NCI-H524 treated with DMSO at 0.1 percent for 48 hours (cell line): ENCODE data around the gene GNRHR.
"Not testable (repeated sequence)": the region's sequence is repeated elsewhere in the genome, so short reads cannot be mapped to it uniquely, and the experiment has no call there.

Experiments used
- DNase-seq: peaks from one replicate; lab custom pipeline; 2025; lab: John Stamatoyannopoulos, UW

GNRHR gene

DNA sequence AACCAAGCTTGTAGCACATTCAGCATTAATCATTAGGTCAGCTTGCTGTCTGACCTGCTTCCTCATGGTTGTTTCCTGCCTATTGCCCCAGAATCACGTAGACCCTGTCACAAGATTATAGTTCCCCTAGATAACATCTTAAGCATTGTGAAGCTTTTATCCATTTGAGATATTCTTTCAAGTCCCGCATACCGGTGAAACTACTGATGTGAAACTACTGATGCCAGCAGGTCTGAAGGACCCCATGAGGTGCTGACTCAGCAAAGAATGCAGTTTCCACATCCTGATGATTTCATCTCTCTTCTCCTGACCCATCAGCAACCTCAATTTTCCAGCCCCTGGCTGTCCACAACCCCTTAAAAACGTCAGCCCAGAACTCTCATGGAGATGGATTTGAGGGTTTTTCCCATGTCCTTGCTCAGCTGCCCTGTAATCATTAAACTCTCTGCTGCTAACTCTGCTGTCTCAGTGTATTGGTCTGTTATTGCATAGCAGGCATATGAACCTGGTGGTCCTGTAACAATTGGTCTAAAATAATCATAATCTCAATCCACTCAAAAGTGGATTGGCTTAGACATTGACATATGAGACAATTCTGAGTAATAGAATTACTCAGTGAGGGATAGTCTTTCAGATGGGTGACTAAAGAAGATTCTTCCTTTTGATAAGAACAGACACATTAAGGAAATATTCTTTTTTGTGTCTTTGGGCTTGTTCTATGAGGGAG lies 26.9 kb downstream of the GNRHR start:
- DNase-seq, result no peak

DNA sequence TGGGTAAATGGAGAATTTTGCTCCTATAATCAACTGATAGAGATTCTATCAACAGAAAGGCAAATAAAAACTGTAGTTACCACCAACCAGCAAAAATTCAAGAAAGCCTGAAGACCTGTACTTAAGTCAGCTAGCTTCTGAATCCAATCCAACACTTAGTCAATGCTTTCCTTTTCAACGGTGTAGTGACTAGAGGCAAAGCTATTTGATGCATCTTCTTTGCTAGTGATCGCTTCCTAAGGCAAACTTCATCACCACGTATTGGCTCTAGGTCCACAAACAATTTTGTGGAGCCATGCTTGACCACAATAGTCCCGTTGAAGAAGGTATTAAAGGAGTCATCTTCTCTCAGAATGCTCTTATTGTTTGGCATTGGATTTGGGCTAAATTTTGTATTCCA lies 28.2 kb downstream of the GNRHR start:
- DNase-seq, result no peak

DNA sequence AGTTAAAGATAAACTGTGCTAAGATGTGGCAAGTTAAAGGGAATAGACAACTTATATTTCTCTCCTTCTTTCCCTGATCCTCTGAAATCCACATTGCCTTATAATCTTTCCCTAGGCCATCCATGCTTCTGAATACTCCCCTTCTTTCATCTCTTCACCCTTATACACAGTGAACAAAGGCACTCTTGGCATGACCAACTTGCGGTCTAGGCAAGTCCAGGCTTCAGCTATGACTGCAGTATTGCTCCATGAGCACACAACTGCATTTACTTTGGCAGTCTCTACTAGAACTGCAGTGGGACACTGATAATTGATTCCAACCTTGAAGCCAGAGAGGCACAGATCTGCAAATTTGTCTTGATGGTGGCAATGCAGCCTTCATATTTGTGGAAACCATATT lies 29.1 kb downstream of the GNRHR start:
- no peak for DNase-seq

DNA sequence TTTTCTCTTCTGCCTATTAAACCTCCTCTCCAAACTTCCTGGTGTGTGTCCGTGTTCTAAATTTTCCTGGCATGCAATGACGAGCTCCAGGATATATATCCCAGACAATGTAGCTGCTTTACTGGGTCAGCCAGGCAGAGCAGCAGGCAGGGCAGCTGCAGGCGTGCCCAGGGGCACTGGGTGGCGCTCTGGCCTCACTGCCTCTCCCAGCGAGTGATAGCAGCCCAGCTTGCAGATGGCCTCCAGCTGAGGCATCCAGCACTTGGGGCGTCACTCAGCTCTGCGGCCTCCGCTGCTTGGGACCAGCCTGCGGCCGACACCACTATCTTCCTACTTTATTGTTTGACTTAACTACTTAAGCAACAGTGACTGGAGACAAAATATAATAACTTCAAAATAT lies 30.2 kb downstream of the GNRHR start:
- no peak for DNase-seq

DNA sequence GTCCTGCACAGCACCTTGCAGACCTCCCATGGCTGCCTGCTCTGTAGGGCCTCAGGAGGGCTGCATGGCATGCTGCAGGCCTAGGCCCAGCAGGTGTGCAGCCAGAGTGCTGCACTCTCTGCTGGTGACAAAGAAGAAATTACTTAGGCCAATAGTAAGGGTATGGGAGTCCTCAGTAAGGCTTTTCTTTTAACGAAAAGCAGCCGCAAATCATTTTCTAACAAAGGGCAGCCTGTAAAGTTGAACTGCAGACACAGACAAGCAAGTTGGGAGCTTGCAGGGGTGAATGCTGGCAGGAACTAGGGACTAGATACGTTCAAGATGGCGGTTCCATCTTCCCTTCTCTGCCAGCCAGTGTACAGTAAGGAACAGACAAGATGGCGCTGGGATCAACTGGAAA lies 30.8 kb downstream of the GNRHR start:
- DNase-seq, result no peak

DNA sequence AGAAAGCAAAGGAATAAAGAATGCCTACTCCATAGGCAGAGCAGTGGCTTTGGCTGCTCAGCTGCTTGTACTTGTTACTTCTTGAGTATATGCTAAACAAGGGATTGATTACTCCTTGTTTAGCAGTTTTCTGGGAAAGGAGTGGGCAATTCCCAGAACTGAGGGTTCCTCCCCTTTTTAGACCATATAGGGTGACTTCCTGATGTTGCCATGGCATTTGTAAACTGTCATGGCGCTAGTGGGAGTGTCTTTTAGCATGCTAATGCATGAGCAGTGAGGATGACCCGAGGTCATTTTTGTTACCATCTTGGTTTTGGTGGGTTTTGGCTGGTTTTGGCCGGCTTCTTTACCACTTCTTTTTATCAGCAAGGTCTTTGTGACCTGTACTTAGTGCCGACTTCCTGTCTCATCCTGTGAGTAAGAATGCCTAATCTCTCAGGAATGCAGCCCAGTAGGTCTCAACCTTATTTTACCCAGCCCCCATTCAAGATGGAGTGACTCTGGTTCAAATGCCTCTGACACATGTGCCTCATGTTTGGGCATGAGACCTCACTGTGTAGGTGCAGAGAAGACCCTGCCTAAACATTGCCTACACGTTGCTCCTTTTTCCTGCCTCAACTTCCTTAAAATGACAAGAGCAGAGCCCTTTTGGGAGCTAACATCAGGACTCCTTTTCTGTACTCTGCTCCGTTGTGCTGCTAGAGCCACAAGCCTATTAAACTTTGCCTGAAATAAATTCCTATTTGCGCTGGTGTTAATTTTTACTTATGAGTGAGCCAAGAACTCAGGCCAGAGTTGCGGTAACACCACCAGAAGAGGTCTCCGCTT lies 32.2 kb downstream of the GNRHR start:
- DNase-seq, result no peak

DNA sequence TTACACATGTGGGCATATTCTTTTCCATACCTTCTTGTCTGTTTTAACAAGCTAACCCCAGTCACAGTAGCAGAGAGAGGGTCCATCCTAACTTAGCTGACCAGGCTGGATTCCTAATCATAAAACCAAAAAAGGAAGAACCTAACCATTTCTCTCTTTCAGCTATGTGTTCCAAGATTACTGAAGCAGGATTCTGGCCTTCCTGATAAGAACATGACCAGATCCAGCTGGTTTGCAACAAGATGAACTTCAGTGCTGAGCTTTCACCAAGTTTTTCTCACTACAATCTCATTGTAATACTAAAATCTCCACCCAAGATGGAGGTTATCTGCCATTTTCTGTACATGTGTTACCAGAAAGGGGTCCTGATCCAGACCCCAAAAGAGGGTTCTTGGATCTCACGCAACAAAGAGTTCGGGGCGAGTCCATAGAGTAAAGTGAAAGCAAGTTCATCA lies 32.8 kb downstream of the GNRHR start:
- DNase-seq, result no peak

DNA sequence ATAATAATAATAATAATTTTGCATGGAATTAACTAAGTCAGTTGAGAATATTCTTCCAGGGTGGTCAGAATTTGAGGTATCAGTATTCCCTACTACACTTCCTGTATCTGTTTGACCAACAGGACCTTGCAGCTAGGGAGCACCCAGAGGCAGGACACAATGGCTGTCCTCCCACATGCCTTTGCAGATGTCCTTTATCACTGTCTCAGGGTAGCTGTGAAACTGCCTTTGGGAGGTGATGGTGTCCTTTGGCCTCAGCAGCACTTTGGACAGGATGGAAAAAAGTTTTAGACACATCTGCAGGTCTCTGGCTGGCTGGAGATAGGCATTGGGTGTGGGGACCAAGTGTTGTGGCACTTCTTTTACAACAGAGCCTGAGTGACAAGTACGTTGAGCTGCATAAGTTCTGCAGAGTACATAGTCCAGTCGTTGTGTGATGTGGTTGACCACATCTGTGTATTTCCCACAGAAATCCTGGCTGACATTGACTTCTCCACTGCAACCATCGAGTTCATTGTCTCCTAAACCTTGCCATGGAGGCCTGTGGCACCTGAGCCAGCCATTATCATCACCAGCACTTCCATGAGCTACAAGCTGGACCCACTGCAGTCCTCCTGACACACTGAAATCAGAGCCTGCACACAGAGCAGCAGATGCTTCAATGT lies 34.1 kb downstream of the GNRHR start:
- no peak for DNase-seq

DNA sequence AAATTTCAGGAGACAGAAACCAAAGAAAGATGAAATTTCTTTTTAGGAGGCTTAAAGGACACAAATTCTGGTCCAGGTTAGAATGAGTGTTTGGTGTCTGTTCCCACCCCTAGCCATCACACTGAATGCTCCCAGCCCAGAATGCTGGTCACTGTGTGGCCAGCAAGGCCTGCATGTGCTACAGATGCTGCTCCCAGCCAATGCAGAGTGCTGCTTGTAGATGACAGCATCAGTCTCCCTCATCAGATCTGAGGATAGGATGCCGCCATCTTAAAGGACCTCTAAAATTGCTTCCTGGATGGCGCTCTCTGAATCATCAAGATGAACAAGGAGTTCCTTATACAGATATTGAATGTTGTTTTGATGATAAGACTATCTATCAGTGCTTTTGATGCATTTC lies 35.3 kb downstream of the GNRHR start:
- no peak for DNase-seq

DNA sequence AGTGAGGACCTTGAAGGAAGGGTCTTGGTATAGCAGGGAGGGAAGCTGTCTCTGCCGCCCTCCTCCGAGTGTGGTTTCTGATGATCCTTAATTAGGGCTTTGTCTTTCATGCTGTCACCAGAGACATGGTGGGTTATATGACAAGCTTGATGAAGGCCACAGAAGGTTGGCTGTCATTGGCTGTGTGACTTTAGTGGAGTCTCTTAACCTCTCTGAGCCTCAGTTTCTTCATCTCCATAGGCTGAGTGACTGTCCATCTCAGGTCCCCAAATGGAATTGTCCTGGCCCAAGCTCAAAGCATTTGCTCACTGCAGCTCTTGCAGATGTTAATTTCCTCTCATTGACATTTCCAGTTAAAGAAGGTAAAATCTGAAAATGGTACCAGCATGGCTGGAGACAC lies 36.6 kb downstream of the GNRHR start:
- DNase-seq, result no peak

DNA sequence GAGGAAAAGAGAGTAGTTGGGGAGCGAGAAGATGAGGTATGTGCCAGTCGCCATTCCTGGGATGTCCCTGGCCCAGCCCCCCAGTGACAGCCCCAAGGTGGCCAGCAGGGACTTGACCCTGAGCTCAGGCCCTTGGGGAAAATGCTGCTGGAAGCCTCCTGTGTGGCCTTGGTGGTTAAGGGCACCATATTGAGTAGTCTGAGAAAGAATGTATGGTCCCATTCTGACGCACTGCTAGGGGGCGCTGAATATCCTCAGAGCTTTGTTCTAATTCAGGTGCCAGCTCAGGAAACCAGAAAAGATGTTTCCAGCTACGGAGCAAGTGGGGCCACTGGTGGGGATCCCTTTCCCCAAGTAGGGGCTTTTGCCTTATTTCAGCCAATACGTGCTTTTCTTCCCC lies 39.2 kb downstream of the GNRHR start:
- no peak for DNase-seq

DNA sequence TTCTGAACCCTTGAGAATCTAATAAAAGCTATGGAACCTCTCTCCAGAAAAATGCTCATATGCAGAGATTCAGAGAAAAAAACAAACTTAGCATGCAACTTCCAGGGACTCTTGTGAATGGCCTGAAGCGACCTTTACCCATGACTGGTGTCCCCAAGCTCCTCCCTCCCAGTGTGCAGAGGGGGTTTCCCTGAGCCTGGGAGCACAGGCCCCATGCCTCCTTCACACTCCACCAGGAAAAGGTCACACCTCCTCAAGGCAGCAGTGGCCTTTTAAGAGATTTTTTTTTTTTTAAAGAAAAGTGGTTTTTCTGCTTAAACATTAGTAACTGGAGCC lies 40.0 kb downstream of the GNRHR start:
- DNase-seq, result no peak

DNA sequence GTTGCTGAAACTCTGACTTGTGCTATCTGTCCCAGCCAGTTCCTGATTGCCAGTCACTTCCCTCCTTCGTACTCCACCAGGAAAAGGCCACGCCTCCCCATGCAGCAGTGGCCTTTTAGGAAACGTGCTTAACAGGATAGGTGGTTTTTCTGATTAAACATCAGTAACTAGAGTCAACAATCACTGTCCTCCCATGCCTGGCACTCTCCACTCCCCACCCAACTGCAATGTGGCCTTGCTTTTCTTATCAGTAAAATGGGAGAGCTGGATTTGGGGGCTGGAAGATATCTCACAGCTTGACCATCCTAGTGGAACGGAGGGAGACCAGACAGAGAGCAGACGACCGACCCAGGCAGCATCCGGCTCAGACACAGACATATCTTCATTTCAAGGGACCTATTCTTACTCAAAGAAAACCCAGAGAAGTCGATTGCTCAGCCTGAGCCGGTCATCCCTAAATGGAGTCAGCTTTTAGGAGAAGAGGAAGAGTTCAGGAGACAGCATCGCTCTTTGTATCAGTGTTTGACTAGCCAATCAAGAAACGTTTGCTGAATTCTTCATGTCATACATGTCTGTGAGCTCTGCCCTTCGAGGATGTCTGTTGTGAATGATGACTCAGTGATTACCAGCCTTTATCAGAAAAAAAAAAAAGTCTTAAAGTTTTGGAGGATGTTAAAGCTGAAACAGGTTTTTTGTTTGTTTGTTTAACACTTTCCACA lies 40.5 kb downstream of the GNRHR start:
- no peak for DNase-seq

DNA sequence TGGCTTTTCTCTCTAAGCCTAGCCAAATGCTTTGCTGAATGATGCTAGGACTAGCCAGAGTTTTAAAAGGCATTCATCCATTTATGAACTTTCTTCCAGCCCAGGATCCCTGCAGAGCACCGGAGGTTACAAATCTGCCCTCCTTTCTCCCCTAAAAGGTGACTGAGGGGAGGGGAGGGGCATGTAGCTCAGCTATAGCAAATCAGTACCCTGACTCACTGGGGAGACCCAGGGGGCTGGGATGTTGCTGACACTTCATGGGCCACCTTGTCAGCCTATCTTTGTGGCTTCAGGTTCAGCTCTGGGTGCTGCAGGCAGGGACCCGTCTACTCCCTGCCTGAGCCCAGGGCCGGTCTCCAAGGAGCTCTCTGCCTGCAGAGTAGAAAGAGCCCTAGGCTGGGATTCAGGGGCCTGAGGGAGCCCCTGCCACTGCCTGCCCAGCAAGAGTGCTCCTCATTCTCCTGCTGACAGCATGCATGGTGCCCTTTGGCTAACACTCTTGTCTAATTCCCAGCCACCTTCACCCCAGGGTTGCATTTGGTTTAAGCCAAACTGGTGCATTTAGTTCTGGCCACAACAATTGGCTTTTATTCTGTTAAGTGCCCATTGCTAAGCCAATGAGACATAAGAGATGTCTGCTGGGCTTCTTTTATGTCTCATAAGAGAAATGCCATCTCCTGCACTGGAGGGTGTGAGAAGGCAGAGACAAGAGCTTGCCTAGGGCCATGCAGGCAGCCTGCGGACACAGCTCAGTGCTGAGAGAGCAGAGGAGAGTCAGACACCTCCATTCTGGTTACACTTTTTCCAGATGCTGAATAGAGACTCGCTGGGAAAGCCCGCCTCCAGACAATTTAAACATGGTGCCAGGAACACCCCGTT lies 41.3 kb downstream of the GNRHR start:
- DNase-seq, result no peak

DNA sequence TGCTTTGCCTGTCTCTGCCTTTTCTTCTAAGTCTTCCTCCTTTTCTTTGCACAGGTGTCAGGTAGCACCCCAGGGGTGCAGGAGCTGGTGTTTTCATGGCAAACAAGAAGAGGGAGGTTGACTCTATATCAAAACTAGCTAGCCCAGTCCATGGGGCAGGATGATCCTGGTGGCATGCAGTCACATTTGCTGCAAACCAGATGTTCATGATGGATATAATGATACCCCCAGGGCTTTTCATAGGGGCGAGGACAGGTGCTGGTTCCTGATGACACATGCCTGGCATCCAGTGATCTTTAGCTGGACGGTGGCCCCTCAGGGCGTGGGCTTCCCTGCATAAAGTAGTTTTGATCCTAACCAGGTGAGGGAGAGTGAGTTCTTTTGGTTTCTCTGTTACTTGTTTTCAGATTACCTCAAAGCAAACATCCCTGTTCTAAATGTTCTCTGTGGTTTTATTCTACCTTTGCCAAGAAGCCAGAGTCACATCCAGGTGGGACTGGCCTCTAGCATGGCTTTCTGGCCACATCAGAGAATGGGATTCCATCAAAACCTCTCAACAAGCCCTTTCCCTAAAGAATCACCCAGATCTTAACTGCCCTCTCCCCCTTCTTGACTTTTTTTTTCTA lies 42.1 kb downstream of the GNRHR start:
- DNase-seq, result no peak

DNA sequence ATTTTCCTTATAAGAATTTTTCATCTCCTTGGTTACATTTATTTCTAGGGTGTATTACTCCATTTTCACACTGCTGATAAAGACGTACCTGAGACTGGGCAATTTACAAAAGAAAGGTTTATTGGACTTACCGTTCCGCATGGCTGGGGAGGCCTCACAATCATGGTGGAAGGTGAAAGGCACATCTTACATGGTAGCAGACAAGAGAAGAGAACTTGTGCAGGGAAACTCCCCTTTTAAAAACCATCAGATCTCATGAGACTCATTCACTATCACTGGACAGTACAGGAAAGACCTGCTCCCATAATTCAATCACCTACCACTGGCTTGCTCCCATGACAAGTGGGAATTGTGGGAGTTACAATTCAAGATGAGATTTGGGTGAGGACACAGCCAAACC lies 47.5 kb downstream of the GNRHR start:
- not testable (repeated sequence) for DNase-seq

DNA sequence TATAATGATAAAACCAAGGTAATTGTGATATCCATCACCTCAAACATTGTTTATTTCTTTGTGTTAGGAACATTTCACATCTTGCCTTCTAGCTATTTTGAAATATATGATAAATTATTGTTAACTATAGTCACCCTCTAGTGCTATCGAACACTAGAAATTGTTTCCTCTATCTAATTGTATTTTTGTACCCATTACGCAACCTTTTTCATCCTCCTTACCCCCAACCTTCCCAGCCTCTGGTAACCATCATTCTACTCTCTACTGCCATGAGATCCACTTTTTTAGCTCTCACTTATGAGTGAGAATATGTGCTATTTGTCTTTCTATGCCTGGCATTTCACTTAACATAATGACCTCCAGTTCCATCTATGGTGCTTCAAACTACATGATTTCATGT lies 49.3 kb downstream of the GNRHR start:
- DNase-seq, result no peak

DNA sequence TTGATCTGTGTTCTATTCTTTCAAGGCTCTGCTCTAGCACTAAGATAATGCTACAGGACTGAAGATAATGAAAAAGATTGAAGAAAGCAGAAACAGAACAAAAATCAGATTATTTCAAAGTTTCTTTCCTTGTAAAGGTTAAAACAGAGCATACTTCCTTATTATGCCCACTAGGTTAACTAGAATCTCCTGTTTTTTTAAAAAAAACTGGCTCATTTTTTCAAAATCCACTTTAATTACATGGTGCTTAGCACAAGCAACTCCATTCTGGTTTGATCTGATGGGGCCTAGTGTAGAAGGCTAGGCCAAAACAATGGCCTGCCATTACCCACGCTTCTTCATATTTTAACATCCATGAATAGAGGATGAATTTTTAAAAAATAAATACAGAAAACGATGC lies 52.0 kb downstream of the GNRHR start:
- no peak for DNase-seq

DNA sequence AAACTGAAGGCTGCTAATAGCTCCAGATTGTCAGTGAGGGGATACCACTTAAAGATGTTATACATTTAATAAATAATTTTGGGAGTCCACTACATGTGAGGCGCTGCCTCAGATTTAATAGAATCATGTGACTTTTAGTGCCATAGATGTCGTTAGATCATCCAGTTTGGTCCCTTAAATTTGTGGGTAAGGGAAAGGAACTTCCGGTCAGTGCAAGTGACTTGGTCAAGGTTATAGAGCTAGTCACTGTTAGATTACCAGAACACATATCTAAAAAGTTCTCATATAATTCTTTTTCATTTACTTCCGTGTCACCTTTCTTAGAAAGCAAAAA lies 52.7 kb downstream of the GNRHR start:
- DNase-seq, result no peak

DNA sequence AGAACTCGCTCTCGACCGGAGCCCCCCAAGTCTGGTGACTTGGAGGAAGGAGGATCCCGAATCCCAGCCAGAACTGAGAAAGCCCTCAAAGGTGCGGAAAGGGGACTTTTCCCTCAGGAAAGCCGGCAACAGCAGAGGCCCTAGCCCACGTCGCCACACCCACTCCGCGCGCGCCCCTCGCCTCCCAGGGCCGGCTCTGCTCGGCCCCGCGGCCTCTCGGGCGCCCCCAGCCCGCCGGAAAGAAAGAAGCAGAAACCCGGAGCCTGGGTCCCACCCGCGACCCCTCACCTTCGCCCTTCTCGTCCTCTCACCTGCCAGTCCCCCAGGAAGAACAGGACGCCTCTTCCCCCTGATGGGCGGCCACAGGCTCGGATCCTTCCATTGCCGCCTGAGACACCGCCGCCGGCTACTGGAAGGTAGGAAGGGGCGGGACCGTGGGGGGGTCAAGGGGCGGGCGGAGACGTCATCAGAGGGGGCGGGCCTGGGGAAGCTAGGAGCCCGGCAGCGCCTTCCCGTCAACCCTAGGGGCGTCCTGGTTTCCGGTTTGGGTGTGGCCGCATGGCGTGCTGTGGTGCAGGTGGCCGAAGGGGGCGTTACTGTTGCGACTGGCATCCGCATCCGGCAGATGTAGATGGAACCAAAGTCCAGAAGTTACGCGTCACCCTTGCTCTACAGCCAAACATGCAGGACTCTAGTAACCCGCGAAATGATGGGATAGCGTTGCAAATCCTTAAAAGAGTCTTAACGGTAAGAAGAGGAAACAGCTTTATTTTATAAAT lies 53.3 kb downstream of the GNRHR start, which contains the start of gene UBA6:
TSS of gene UBA6 (minus strand) at position 418 of the 779 bp plus-strand sequence. CDS start at position 382, 36 bp downstream.
- peak; percentile 57 for DNase-seq
